ENCODE results near the gene LTBR. TPM values are rescaled to one million over a fixed set of nuclear protein-coding genes. Genes with fewer than 3 reads are reported as not detected.

LTBR gene
- total and polyA plus RNA-seq, 10 of the 15 experiments (the other 5 are each of a cell fraction or from before 2014, with no cell fraction given): 0.24 to 0.44 TPM; not detected in 8

DNA sequence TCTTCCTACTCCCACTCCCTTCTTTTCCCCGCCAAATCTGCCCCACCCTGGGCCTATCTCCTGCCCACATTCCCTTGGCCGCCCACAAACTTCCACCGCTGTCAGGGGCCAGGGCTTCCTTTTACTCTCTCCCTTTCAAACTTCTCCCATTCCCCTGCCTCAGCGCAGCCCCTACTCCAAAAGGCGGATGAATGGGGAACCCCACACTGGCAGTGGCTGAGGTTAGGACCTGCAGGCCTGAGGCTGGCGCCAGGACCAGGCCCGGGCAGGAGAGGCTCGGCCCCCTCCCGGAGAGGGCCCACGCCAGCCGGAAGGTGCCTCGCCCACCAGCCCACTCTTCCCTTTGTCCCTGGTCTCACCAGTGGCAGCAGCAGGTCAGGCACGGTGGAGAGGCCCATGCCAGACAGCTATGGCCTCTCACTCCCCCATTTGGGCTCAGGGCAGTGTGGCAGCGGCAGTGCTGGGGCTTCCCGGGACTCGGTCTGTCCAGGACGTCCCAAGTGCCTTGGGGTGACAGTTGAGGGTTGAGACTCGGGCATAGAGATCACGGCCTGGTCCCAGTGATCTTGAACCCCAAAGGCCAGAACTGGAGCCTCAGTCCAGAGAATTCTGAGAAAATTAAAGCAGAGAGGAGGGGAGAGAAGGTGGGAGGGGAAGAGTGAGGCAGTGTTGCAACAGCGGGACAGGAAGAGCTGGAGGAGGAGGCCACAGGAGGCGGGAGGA is 42.4 kb upstream of the LTBR start, which contains the start of gene TNFRSF1A (continued):
- TF ChIP-seq NR2F1 (conservative IDR thresholded peaks at IDR 0.05) (no peak; the same call in 1 of the 2 replicates), NFXL1 (IDR thresholded peaks at IDR 0.05; ENCODE audit: borderline replicate concordance) (no peak), BHLHE40 (IDR thresholded peaks at IDR 0.05; ENCODE audit: borderline replicate concordance in 1 of 2, low read depth in 2 of 2, low read length in 1 of 2) (no peak), NR2C1 (IDR thresholded peaks at IDR 0.05) (no peak), PAX8 (IDR thresholded peaks at IDR 0.05) (no peak), SUZ12 (IDR thresholded peaks at IDR 0.05; ENCODE audit: unreplicated experiment) (no peak), YBX1 (IDR thresholded peaks at IDR 0.05) (no peak), SREBF2 (IDR thresholded peaks at IDR 0.05; ENCODE audit: low read length) (no peak), RAD21 (IDR thresholded peaks at IDR 0.05; ENCODE audit: insufficient read depth, low read depth, low read length) (no peak), ZNF217 (IDR thresholded peaks at IDR 0.05) (no peak), SREBF1 (IDR thresholded peaks at IDR 0.05; ENCODE audit: low read length) (no peak), TCF7 (IDR thresholded peaks at IDR 0.05; ENCODE audit: borderline replicate concordance) (no peak), SMAD5 (IDR thresholded peaks at IDR 0.05; ENCODE audit: low read depth) (no peak), ETV6 (conservative IDR thresholded peaks at IDR 0.05 in 1 of 2, IDR thresholded peaks at IDR 0.05 in 1 of 2; ENCODE audit: borderline replicate concordance in 1 of 2, low read depth in 1 of 2) (no peak), ZNF622 (IDR thresholded peaks at IDR 0.05) (no peak), KAT2A (conservative IDR thresholded peaks at IDR 0.05; ENCODE audit: control insufficient read depth, low read depth, low read length) (no peak)
- TF ChIP-seq, protein P1, sequence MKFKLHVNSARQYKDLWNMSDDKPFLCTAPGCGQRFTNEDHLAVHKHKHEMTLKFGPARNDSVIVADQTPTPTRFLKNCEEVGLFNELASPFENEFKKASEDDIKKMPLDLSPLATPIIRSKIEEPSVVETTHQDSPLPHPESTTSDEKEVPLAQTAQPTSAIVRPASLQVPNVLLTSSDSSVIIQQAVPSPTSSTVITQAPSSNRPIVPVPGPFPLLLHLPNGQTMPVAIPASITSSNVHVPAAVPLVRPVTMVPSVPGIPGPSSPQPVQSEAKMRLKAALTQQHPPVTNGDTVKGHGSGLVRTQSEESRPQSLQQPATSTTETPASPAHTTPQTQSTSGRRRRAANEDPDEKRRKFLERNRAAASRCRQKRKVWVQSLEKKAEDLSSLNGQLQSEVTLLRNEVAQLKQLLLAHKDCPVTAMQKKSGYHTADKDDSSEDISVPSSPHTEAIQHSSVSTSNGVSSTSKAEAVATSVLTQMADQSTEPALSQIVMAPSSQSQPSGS (IDR thresholded peaks at IDR 0.05; ENCODE audit: low read length): no peak
- TF ChIP-seq, protein P2, sequence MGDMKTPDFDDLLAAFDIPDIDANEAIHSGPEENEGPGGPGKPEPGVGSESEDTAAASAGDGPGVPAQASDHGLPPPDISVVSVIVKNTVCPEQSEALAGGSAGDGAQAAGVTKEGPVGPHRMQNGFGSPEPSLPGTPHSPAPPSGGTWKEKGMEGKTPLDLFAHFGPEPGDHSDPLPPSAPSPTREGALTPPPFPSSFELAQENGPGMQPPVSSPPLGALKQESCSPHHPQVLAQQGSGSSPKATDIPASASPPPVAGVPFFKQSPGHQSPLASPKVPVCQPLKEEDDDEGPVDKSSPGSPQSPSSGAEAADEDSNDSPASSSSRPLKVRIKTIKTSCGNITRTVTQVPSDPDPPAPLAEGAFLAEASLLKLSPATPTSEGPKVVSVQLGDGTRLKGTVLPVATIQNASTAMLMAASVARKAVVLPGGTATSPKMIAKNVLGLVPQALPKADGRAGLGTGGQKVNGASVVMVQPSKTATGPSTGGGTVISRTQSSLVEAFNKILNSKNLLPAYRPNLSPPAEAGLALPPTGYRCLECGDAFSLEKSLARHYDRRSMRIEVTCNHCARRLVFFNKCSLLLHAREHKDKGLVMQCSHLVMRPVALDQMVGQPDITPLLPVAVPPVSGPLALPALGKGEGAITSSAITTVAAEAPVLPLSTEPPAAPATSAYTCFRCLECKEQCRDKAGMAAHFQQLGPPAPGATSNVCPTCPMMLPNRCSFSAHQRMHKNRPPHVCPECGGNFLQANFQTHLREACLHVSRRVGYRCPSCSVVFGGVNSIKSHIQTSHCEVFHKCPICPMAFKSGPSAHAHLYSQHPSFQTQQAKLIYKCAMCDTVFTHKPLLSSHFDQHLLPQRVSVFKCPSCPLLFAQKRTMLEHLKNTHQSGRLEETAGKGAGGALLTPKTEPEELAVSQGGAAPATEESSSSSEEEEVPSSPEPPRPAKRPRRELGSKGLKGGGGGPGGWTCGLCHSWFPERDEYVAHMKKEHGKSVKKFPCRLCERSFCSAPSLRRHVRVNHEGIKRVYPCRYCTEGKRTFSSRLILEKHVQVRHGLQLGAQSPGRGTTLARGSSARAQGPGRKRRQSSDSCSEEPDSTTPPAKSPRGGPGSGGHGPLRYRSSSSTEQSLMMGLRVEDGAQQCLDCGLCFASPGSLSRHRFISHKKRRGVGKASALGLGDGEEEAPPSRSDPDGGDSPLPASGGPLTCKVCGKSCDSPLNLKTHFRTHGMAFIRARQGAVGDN (IDR thresholded peaks at IDR 0.05): no peak
- TF ChIP-seq, protein P3, sequence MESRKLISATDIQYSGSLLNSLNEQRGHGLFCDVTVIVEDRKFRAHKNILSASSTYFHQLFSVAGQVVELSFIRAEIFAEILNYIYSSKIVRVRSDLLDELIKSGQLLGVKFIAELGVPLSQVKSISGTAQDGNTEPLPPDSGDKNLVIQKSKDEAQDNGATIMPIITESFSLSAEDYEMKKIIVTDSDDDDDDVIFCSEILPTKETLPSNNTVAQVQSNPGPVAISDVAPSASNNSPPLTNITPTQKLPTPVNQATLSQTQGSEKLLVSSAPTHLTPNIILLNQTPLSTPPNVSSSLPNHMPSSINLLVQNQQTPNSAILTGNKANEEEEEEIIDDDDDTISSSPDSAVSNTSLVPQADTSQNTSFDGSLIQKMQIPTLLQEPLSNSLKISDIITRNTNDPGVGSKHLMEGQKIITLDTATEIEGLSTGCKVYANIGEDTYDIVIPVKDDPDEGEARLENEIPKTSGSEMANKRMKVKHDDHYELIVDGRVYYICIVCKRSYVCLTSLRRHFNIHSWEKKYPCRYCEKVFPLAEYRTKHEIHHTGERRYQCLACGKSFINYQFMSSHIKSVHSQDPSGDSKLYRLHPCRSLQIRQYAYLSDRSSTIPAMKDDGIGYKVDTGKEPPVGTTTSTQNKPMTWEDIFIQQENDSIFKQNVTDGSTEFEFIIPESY (IDR thresholded peaks at IDR 0.05): no peak
- TF ChIP-seq, protein P4, sequence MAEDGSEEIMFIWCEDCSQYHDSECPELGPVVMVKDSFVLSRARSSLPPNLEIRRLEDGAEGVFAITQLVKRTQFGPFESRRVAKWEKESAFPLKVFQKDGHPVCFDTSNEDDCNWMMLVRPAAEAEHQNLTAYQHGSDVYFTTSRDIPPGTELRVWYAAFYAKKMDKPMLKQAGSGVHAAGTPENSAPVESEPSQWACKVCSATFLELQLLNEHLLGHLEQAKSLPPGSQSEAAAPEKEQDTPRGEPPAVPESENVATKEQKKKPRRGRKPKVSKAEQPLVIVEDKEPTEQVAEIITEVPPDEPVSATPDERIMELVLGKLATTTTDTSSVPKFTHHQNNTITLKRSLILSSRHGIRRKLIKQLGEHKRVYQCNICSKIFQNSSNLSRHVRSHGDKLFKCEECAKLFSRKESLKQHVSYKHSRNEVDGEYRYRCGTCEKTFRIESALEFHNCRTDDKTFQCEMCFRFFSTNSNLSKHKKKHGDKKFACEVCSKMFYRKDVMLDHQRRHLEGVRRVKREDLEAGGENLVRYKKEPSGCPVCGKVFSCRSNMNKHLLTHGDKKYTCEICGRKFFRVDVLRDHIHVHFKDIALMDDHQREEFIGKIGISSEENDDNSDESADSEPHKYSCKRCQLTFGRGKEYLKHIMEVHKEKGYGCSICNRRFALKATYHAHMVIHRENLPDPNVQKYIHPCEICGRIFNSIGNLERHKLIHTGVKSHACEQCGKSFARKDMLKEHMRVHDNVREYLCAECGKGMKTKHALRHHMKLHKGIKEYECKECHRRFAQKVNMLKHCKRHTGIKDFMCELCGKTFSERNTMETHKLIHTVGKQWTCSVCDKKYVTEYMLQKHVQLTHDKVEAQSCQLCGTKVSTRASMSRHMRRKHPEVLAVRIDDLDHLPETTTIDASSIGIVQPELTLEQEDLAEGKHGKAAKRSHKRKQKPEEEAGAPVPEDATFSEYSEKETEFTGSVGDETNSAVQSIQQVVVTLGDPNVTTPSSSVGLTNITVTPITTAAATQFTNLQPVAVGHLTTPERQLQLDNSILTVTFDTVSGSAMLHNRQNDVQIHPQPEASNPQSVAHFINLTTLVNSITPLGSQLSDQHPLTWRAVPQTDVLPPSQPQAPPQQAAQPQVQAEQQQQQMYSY (CRISPR knock-in tag; IDR thresholded peaks at IDR 0.05): no peak

Data from GM12878 (cell line).